ENCODE results near the gene DMTF1.
A peak's percentile ranks its signal among the peaks of the same experiment; 100 is the strongest.

The DMTF1 gene

DNA sequence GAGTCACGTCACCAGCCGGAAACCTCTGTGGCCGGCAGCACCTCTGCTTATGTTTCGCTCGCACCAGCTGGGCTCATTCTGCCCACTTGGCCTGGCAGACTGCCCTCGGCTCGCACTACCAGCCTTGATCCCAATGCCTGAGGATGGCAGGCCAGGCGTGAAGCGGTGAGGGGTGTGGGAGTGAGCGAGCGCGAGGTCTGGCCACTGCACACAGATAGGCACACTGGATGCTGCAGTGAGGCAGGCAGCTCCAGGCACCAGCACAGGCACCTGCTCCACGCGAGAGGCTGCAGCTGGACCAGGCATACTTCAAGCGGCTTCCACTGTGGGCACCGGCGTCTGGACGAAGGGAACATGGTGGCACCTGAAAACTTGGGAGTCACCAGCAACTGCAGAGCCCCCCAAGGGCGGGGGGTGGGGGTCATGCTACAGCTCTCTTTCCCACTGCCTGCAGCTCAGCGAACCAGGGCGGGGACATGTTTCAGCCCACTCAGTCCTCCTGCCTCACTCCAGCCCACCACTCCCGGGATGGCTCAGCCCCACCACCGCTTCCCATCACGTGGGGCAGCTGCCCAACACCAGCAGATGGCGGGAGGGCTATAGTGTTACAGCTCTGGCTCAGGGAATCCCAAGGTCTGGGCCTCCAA lies 5.4 kb upstream of the DMTF1 start:
- no peak for DNase-seq

DNA sequence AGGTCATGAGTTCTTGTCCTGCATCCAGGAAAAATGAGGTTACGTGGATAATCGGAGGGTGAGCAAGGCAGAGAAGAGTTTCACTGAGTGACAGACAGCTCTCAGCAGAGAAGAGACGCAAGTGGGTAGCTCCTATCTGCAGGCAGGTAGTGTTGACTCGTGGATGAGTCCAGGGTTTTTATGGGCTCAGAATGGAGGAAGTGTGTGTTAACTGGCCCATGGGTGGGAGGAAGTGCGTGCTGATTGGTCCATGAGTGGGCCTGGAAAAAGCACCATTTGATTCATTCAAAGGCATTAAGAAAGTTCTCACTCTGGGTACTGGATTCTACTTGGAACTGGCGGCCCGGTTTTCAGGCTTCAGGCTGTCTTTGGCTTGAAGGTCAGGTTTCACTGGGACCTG lies 4.8 kb upstream of the DMTF1 start:
- DNase-seq = no peak

GRCh38 chr7:87148332-87148955 lies 3.8 kb upstream of the DMTF1 start:
- DNase-seq = no peak

- DNase-seq = no peak
Measured at GRCh38 chr7:87151002-87151728, 1.1 kb upstream of the DMTF1 start.

GRCh38 chr7:87151729-87152111 lies 533 bp upstream of the DMTF1 start:
- no peak for DNase-seq

- peak; percentile 72 for DNase-seq
Measured at GRCh38 chr7:87152897-87153641, 816 bp downstream of the DMTF1 start.

DNA sequence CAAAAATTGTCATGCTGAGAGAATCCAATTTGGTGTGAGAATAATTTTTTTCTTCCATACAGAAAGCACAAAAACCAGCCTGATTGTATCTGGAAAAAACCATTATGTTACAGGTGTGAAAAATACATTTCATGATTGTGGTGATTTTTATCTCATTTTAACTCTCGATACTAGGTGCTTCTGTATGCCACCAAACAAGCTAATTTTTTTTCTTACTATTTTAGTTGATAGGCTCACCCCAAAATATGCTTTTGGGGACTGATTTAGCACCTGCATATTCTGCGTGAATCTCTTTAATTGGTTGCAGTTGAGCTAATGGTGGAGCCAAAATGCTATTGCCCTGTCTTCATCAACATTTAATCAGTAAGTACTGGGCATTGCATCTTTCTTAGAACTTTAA lies 1.9 kb downstream of the DMTF1 start:
- no peak for DNase-seq

DNA sequence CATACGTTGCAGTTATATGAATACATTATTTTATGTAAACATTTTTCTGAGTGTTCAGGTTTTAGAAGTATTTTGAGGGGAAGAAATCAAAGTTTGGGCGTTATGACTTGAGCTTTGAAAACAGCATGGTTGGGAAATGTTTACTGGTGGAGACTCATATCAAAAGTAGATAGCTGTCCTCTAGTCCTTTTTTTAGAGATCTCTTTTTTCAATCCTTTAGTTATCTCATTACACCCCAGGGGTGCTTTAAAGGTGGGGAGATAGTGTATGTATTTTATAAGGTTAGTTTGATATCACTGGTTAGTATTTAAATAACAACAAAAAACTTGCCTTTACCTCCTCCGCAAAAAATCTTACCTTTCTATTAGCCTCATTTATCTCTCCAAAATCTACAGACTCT lies 2.3 kb downstream of the DMTF1 start:
- no peak for DNase-seq

DNA sequence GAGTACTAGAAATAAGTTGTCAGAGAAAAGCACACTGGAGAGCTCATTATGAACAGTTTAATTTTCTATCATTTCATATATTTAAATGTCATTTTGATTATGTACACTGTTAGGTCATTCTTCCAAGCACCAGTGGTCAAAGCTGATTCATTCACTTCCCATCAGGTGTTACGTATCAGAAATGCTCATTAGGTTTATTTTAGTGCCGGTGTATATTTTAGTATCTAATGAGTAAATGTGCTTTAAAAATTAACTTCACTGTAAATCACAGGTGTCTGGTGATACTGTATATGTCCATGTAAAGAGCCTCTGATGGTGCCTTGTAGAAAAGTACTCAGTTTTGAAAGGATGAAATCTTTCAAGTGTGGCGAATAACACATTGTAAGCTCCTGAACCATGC lies 3.5 kb downstream of the DMTF1 start:
- no peak for DNase-seq

GRCh38 chr7:87156709-87157108 lies 4.5 kb downstream of the DMTF1 start:
- DNase-seq = no peak

GRCh38 chr7:87159538-87159937 lies 7.3 kb downstream of the DMTF1 start:
- no peak for DNase-seq

- no peak for DNase-seq
Measured at GRCh38 chr7:87164433-87164832, 12.2 kb downstream of the DMTF1 start.

- no peak for DNase-seq
Measured at GRCh38 chr7:87170828-87171227, 18.6 kb downstream of the DMTF1 start.

- DNase-seq = no peak
Measured at GRCh38 chr7:87171282-87171934, 19.2 kb downstream of the DMTF1 start.

DNA sequence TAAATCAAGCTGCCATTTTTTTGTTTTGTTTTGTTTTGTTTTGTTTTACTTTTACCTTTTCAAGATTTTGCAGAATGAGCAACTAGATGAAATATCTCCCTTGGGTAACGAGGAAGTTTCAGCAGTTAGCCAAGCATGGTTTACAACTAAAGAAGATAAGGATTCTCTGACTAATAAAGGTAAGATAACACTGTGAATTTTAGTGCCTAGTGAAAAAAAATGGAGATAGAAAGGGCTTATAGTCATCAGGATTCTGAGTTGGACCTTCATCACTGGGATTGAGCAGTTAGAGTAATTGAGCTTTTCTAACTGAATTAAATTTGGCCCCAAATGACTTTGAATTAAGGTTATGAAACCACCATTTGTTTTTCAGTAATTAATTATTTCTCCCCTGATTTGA lies 21.2 kb downstream of the DMTF1 start:
- no peak for DNase-seq

GRCh38 chr7:87178320-87178719 lies 26.1 kb downstream of the DMTF1 start:
- no peak for DNase-seq

DNA sequence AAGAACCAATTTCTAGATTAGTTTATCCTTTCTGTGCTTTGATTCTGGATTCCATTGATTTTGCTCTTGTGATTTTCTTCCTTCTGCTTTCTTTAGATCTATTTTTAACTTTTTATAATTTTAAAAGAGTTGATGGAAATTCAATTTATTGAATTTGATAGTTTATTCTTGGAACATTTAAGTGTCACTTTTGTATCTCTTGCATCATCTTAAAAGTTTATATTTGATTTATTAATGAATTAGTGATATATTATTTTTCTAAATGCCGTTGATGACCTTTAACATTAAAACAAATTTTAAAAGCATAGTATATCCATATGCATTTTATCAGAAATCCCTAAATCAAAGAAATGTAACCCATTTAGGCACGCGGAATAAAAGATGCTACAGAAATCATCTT lies 26.9 kb downstream of the DMTF1 start:
- no peak for DNase-seq

DNA sequence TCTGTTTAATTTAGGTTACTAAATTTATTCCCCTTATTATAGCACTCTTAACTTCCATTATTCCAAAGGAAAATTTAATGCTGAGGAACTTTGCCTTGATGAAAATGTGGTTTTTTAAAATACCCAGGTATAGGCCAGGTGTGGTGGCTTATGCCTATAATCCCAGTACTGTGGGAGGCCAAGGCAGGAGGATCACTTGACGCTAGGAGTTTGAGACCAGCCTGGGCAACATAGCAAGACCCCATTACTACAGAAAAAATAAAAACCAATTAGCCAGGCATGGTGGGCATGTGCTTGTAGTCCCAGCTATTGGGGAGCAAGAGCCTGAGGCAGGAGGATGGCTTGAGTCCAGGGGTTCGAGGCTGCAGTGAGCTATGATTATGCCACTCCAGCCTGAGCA lies 34.9 kb downstream of the DMTF1 start:
- DNase-seq = no peak

DNA sequence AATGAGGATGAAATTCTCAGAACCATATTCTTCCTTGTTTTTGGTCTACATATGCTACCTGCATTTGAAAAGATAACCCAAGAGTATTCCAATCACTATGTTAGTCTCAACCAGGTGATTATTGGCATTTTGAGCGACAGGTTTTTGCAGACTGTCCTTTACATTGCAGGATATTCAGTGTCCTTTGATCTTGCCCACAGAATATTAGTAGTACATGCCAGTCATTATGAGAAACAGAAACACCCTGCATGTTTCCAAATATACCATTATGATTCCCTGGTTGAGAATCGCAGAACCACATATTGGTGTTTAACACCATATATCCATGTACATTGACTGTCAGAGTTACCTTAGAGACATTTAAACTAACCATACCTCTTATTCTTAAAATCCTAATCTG lies 36.7 kb downstream of the DMTF1 start:
- no peak for DNase-seq

- DNase-seq = no peak
Measured at GRCh38 chr7:87190783-87191182, 38.5 kb downstream of the DMTF1 start.

DNA sequence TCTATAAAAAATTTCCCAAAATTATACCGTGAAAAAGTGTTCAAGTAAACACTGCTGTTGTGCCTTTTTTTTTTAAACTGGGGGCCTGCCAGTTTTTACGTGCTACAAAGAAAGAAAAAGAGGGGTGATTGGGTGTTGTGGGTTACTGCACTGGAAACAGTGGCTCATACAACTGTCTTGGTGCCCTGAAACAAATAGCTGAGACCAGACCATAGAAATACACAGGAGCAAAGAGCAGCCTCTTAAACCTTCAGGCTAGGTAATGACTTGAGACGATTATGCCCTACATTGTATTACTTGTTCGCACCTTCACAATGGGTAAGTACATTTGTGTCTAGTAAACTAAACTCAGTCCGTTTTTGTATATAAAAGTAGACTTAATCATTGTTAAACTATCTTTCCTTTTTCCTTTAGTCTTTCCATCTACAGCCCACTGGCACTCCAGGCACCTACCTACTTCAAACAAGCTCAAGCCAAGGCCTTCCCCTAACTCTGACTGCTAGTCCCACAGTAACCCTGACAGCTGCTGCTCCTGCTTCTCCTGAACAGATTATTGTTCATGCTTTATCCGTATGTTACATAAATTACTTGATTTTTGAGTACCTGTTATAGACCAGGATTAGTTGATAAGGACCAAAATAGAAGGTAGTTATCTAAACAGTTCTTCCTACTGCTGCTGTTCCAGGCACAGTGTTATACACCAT lies 40.7 kb downstream of the DMTF1 start:
- DNase-seq = no peak

DNA sequence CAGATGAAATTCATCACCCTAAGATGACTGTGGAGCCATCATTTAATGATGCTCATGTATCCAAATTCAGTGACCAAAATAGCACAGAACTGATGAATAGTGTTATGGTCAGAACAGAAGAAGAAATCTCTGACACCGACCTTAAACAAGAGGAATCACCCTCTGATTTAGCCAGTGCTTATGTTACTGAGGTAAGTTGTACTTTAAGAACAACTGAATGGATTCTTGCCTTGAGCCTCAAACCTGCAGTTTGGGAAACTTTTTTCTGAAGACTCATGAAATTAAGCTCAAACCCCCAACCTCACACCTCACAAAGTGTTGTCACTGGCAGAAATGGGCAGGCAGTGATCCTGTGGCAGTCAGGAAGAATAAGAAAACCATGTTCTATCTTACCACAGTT lies 41.7 kb downstream of the DMTF1 start:
- DNase-seq = no peak

- no peak for DNase-seq
Measured at GRCh38 chr7:87199241-87199640, 47.0 kb downstream of the DMTF1 start.

Data from activated CD8-positive, alpha-beta memory T cell treated with anti-CD3 and anti-CD28 coated beads for 24 hours (primary cell).